ENCODE measurements around the gene CPVL.

Gene CPVL

GRCh38 chr7:29146057-29146706 lies at the start of gene CPVL:
Gene CPVL (minus strand): TSS chr7:29146537. CDS start chr7:29121061, 25,476 bp downstream.
- no peak for DNase-seq (ENCODE audit: low spot score)
- FAIRE-seq: no peak

- no peak for FAIRE-seq
- no peak for DNase-seq (ENCODE audit: low spot score)
Observed at GRCh38 chr7:29194594-29195427, 48.5 kb upstream of the CPVL start, which contains the start of gene CHN2. Gene CHN2 (plus strand): TSS chr7:29194775.

- FAIRE-seq: no peak
- no peak for DNase-seq (ENCODE audit: low spot score)
Observed at GRCh38 chr7:29194206-29194593, 47.9 kb upstream of the CPVL start.

GRCh38 chr7:29193316-29194205 lies 47.2 kb upstream of the CPVL start:
- no peak for DNase-seq (ENCODE audit: low spot score)
- FAIRE-seq: no peak

GRCh38 chr7:29192811-29193210 lies 46.5 kb upstream of the CPVL start:
- DNase-seq (ENCODE audit: low spot score) (no peak), FAIRE-seq (no peak)

GRCh38 chr7:29192323-29192722 lies 46.0 kb upstream of the CPVL start:
- no peak for DNase-seq (ENCODE audit: low spot score)
- no peak for FAIRE-seq

- DNase-seq (ENCODE audit: low spot score) (no peak), FAIRE-seq (no peak)
Observed at GRCh38 chr7:29190349-29191045, 44.2 kb upstream of the CPVL start.

- FAIRE-seq (no peak), DNase-seq (ENCODE audit: low spot score) (no peak)
Observed at GRCh38 chr7:29189743-29190201, 43.4 kb upstream of the CPVL start.

GRCh38 chr7:29185613-29186012 lies 39.3 kb upstream of the CPVL start:
- DNase-seq (ENCODE audit: low spot score) (no peak), FAIRE-seq (no peak)

- DNase-seq (ENCODE audit: low spot score) (no peak), FAIRE-seq (no peak)
Observed at GRCh38 chr7:29184599-29184998, 38.3 kb upstream of the CPVL start.

- FAIRE-seq (no peak), DNase-seq (ENCODE audit: low spot score) (no peak)
Observed at GRCh38 chr7:29179115-29179514, 32.8 kb upstream of the CPVL start.

- no peak for FAIRE-seq
Observed at GRCh38 chr7:29177963-29178600, 31.7 kb upstream of the CPVL start.

GRCh38 chr7:29173458-29173857 lies 27.1 kb upstream of the CPVL start:
- FAIRE-seq (no peak), DNase-seq (ENCODE audit: low spot score) (no peak)

More at GRCh38 chr7:29177963-29178600, 31.7 kb upstream of the CPVL start:
- DNase-seq (ENCODE audit: low spot score): no peak

GRCh38 chr7:29170781-29171180 lies 24.4 kb upstream of the CPVL start:
- no peak for FAIRE-seq
- no peak for DNase-seq (ENCODE audit: low spot score)

GRCh38 chr7:29167721-29168120 lies 21.4 kb upstream of the CPVL start:
- DNase-seq (ENCODE audit: low spot score) (no peak), FAIRE-seq (no peak)

GRCh38 chr7:29163854-29164253 lies 17.5 kb upstream of the CPVL start:
- no peak for FAIRE-seq
- DNase-seq (ENCODE audit: low spot score): no peak

- DNase-seq (ENCODE audit: low spot score) (no peak), FAIRE-seq (no peak)
Observed at GRCh38 chr7:29162577-29162976, 16.2 kb upstream of the CPVL start.

- FAIRE-seq: no peak
- DNase-seq (ENCODE audit: low spot score): no peak
Observed at GRCh38 chr7:29161231-29161630, 14.9 kb upstream of the CPVL start.

GRCh38 chr7:29160080-29160479 lies 13.7 kb upstream of the CPVL start:
- FAIRE-seq (no peak), DNase-seq (ENCODE audit: low spot score) (no peak)

- DNase-seq (ENCODE audit: low spot score) (no peak), FAIRE-seq (no peak)
Observed at GRCh38 chr7:29158795-29159423, 12.6 kb upstream of the CPVL start.
